ENCODE results near the gene SMCO4. TPM values are rescaled to one million over a fixed set of nuclear protein-coding genes. Genes with fewer than 3 reads are reported as not detected.
"Not testable (repeated sequence)": the region's sequence is repeated elsewhere in the genome, so short reads cannot be mapped to it uniquely, and the experiment has no call there.

Gene SMCO4
- total RNA-seq, 6 experiments from 2014 or later, result 43.5 to 106 (median 51.8) TPM

DNA sequence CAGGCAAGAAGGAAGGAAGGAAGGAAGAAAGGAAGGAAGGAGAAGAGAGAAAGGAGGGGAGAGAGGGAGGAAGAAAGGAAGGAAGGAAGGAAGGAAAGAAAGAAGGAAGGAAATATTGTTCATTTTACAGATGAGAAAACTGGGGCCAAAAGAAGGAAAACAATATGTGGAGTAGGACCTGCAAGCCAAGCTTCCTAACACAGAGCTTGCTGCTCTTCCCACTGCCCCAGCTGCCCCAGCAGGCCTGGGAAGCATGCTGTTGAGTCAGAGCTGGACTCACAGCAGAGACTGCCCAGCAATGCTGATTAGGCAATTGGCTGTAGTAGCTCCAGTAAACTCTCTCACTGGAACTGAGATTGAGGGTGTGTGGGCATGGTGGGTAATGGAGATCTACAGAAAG, 42.6 kb upstream of the SMCO4 start:
- Histone ChIP-seq H3K27ac (no peak overlapping the region), H3K36me3 (no peaks in the 10 kb centered on the region), H3K4me1 (no peaks in the 10 kb centered on the region), H3K27me3 (no peaks in the 10 kb centered on the region), H3K9me3 (no peaks in the 10 kb centered on the region), H3K4me3 (no peak overlapping the region)
- TF ChIP-seq, protein P1, sequence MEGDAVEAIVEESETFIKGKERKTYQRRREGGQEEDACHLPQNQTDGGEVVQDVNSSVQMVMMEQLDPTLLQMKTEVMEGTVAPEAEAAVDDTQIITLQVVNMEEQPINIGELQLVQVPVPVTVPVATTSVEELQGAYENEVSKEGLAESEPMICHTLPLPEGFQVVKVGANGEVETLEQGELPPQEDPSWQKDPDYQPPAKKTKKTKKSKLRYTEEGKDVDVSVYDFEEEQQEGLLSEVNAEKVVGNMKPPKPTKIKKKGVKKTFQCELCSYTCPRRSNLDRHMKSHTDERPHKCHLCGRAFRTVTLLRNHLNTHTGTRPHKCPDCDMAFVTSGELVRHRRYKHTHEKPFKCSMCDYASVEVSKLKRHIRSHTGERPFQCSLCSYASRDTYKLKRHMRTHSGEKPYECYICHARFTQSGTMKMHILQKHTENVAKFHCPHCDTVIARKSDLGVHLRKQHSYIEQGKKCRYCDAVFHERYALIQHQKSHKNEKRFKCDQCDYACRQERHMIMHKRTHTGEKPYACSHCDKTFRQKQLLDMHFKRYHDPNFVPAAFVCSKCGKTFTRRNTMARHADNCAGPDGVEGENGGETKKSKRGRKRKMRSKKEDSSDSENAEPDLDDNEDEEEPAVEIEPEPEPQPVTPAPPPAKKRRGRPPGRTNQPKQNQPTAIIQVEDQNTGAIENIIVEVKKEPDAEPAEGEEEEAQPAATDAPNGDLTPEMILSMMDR (IDR thresholded peaks at IDR 0.05), result no peak
- TF ChIP-seq POLR2A (IDR thresholded peaks at IDR 0.05), result peak; percentile 59
- peak; percentile 80 to 96 (median 92) for ATAC-seq
- peak; percentile 66 to 71 (median 69) for DNase-seq
- intact Hi-C loops (cut with DNase I), result no loop called here

DNA sequence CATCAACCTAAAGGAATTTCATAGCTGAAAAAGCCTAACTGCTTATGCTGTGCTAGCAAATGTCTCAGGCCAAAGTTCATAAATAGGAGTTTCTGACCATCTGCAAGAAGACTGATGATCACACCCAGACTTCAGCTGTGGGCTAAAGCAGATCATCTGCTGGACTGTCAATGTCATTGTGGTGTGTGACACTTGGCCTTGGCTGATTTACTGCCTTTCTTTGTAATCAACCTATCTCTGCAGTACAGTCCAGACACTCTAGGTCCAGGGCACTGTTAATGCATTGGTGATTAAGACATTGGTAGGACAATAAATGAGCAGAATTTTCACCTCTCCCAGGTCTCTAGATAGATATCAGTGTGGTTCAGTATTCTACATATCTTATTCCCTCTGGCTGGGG, 40.3 kb upstream of the SMCO4 start:
- no peaks in the 10 kb centered on the region for H3K4me1 ChIP-seq
- H3K36me3 ChIP-seq, result no peaks in the 10 kb centered on the region
- TF ChIP-seq, protein P1 (IDR thresholded peaks at IDR 0.05), result no peak
- TF ChIP-seq POLR2A (IDR thresholded peaks at IDR 0.05), result no peak
- intact Hi-C loops (cut with DNase I), result no loop called here
- DNase-seq (no peak), ATAC-seq (no peak)
- no peaks in the 10 kb centered on the region for H3K27me3 ChIP-seq
- peaks cover 0 to 2% (median 0%) of the 10 kb centered on the region in 4 donors for H3K9me3 ChIP-seq
- no peak overlapping the region for H3K4me3 ChIP-seq
- H3K27ac ChIP-seq, result no peak overlapping the region

GRCh38 chr11:93579187-93579751, 36.1 kb upstream of the SMCO4 start:
- Histone ChIP-seq H3K27me3 (no peaks in the 10 kb centered on the region), H3K27ac (no peak overlapping the region), H3K36me3 (no peaks in the 10 kb centered on the region), H3K9me3 (peaks cover 0 to 2% (median 0%) of the 10 kb centered on the region in 4 donors), H3K4me3 (no peak overlapping the region), H3K4me1 (no peaks in the 10 kb centered on the region)
- intact Hi-C loops (cut with DNase I), result no loop called here
- DNase-seq, result no peak
- 87% methylated on average over 2 of the region's 2 CpGs for WGBS (ENCODE audit: insufficient coverage, low coverage, low lambda C conversion rate, missing lambda C conversion rate)
- ATAC-seq, result no peak
- no peak for TF ChIP-seq POLR2A (IDR thresholded peaks at IDR 0.05)
- TF ChIP-seq, protein P1 (IDR thresholded peaks at IDR 0.05), result no peak

- H3K9me3 ChIP-seq, result peaks cover 0 to 2% (median 0%) of the 10 kb centered on the region in 4 donors
- intact Hi-C loops (cut with DNase I), result no loop called here
- H3K27me3 ChIP-seq, result no peaks in the 10 kb centered on the region
- no peaks in the 10 kb centered on the region for H3K36me3 ChIP-seq
- H3K27ac ChIP-seq, result no peak overlapping the region
- WGBS (ENCODE audit: insufficient coverage, low coverage, low lambda C conversion rate, missing lambda C conversion rate), result 100% methylated on average over 1 of the region's 1 CpG
- TF ChIP-seq, protein P1 (IDR thresholded peaks at IDR 0.05), result no peak
- no peak for TF ChIP-seq POLR2A (IDR thresholded peaks at IDR 0.05)
- ATAC-seq (no peak), DNase-seq (no peak)
- no peak overlapping the region for H3K4me3 ChIP-seq
- H3K4me1 ChIP-seq, result no peaks in the 10 kb centered on the region
These were observed 34.1 kb upstream of the SMCO4 start for GRCh38 chr11:93577286-93577685.

GRCh38 chr11:93576870-93577269, 33.7 kb upstream of the SMCO4 start:
- H3K27ac ChIP-seq; H3K27me3 ChIP-seq; H3K36me3 ChIP-seq; H3K4me1 ChIP-seq; H3K9me3 ChIP-seq; intact Hi-C loops (cut with DNase I); H3K4me3 ChIP-seq: not testable (repeated sequence)
- ATAC-seq, result peak in 1 of 4 donors; percentile 66
- peak in 1 of 3 donors; percentile 20 for DNase-seq
- WGBS (ENCODE audit: insufficient coverage, low coverage, low lambda C conversion rate, missing lambda C conversion rate), result 44% methylated on average over 4 of the region's 4 CpGs
